Colonic mucosa (tissue), 4 donors: ENCODE data around the gene DNMT3A. TPM values are rescaled to one million over a fixed set of nuclear protein-coding genes. Genes with fewer than 3 reads are reported as not detected.

Experiments
- DNase-seq: peaks from one replicate; pipeline ENCODE4 v3.0.0-alpha.2; 2020
- H3K27ac ChIP-seq: fragments of 200-600 bp; one replicate; pipeline ENCODE4 v1.8.0; 2021
- H3K27me3 ChIP-seq: fragments of 200-600 bp; one replicate; pipeline ENCODE4 v1.8.0; 2021
- H3K36me3 ChIP-seq: fragments of 200-600 bp; one replicate; pipeline ENCODE4 v1.8.0; 2021
- H3K4me1 ChIP-seq: fragments of 200-600 bp; one replicate; pipeline ENCODE4 v1.8.0; 2021; ENCODE audit warnings: mild to moderate bottlenecking
- H3K4me3 ChIP-seq: fragments of 200-600 bp; one replicate; pipeline ENCODE4 v1.8.0; 2021
- H3K9ac ChIP-seq, 2 donors: one replicate each; pipeline ENCODE4 v1.7.0; 2013; ENCODE audit warnings: control low read depth in 2 of 2, low read depth in 2 of 2, low read length in 2 of 2
- H3K9me3 ChIP-seq: fragments of 200-600 bp; one replicate; pipeline ENCODE4 v1.8.0; 2021
- CTCF ChIP-seq: fragments of 200-600 bp; IDR thresholded peaks from one replicate; pipeline ENCODE4 v1.8.0; 2022; ENCODE audit warnings: antibody characterized with exemption, mild to moderate bottlenecking
- intact Hi-C: fragments of 100-400 bp; cut with DNase I; formaldehyde crosslinking; loops from one replicate; pipeline ENCODE4 v1.14.1; 2022
- total RNA-seq, 2 donors: library from RNA; stranded (reverse); fragmentation: NEBNext Ultra II Directional in 1 of 2; extraction: Animal tissue kit (Norgen Biotek cat#: 25700) in 1 of 2; gene quantifications; one replicate each; pipeline ENCODE4 v1.2.1, GENCODE V29; 2021
- donor health status: healthy.
- donor health status: DM: no; HTN: no; CAD: no.
- donor health status: DM: no; HTN: no; CAD: no.

DNMT3A gene
- total RNA-seq, 2 donors from 2014 or later: 30.8 to 44.5 TPM

GRCh38 chr2:25385910-25386309, 44.2 kb upstream of the DNMT3A start:
- Histone ChIP-seq H3K9ac (no peak overlapping the region), H3K27ac (no peak overlapping the region), H3K27me3 (no peaks in the 10 kb centered on the region), H3K4me3 (no peak overlapping the region), H3K36me3 (no peaks in the 10 kb centered on the region), H3K9me3 (no peaks in the 10 kb centered on the region), H3K4me1 (no peaks in the 10 kb centered on the region)
- no peak for TF ChIP-seq CTCF
- intact Hi-C loops: no loop called here
- DNase-seq: no peak

- no peaks in the 10 kb centered on the region for H3K9me3 ChIP-seq
- no peak for TF ChIP-seq CTCF
- no peak for DNase-seq
- H3K36me3 ChIP-seq: no peaks in the 10 kb centered on the region
- no peaks in the 10 kb centered on the region for H3K27me3 ChIP-seq
- H3K4me1 ChIP-seq: no peaks in the 10 kb centered on the region
- H3K9ac ChIP-seq: no peak overlapping the region
- no peak overlapping the region for H3K27ac ChIP-seq
- no peak overlapping the region for H3K4me3 ChIP-seq
- intact Hi-C loops: no loop called here
Observed at GRCh38 chr2:25383806-25384205, 42.1 kb upstream of the DNMT3A start.

GRCh38 chr2:25381502-25381901, 39.8 kb upstream of the DNMT3A start:
- no peak for TF ChIP-seq CTCF
- H3K27me3 ChIP-seq: no peaks in the 10 kb centered on the region
- peaks cover 7% of the 10 kb centered on the region for H3K4me1 ChIP-seq
- H3K4me3 ChIP-seq: no peak overlapping the region
- intact Hi-C loops: no loop called here
- no peak overlapping the region for H3K27ac ChIP-seq
- DNase-seq: no peak
- no peaks in the 10 kb centered on the region for H3K9me3 ChIP-seq
- no peak overlapping the region for H3K9ac ChIP-seq
- H3K36me3 ChIP-seq: no peaks in the 10 kb centered on the region

GRCh38 chr2:25380586-25381375, 39.1 kb upstream of the DNMT3A start:
- Histone ChIP-seq H3K9ac (no peak overlapping the region), H3K27ac (no peak overlapping the region), H3K27me3 (no peaks in the 10 kb centered on the region), H3K4me1 (peaks cover 9% of the 10 kb centered on the region), H3K36me3 (no peaks in the 10 kb centered on the region), H3K9me3 (no peaks in the 10 kb centered on the region), H3K4me3 (no peak overlapping the region)
- DNase-seq: no peak
- intact Hi-C loops: no loop called here
- no peak for TF ChIP-seq CTCF

GRCh38 chr2:25380023-25380422, 38.3 kb upstream of the DNMT3A start:
- no peak for DNase-seq
- Histone ChIP-seq H3K9ac (no peak overlapping the region), H3K36me3 (no peaks in the 10 kb centered on the region), H3K4me3 (no peak overlapping the region), H3K4me1 (peaks cover 9% of the 10 kb centered on the region), H3K27me3 (no peaks in the 10 kb centered on the region), H3K9me3 (no peaks in the 10 kb centered on the region), H3K27ac (no peak overlapping the region)
- intact Hi-C loops: no loop called here
- TF ChIP-seq CTCF: no peak
